ENCODE data around the gene MLLT10. TPM values are rescaled to one million over a fixed set of nuclear protein-coding genes. Genes with fewer than 3 reads are reported as not detected.

Gene MLLT10
- total and polyA plus RNA-seq, 2 donors (not counting 3 experiments of a cell fraction or from before 2014, with no cell fraction given) = 35.4 to 54.0 TPM

DNA sequence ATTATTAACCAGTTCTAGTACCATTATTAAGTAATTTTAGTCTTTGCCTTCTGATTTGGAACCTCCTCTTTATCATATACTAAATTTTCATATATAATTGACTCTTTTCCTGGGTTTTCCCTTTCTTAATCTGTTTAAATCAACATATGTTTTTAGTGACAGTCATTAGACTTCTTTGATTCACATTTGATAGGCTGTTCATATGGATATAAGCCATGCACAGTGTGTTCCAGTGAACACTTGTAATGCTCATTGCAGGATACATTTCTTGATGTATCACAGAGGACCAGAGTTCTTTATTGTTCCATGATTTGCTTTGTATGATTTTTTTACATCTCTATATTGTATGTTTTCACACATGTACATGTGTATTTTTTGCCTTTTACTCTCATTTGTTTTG lies 114.0 kb downstream of the MLLT10 start:
- H3K79me2 ChIP-seq (ENCODE audit: control insufficient read depth, insufficient read depth, low read length) = peaks cover 35% of the 10 kb centered on the region
- dilution Hi-C loops (cut with MboI; ENCODE audit: extremely low pct_ligation_motif_present, low sequenced_read_pairs) (no loop called here), intact Hi-C loops (cut with micrococcal nuclease) (no loop called here)
- no peaks in the 10 kb centered on the region for H3K27me3 ChIP-seq (ENCODE audit: control insufficient read depth in 2 of 2, insufficient read depth in 2 of 2, low read length in 2 of 2)
- no peak overlapping the region for H3K4me3 ChIP-seq (replicated peaks in 1 of 3; ENCODE audit: insufficient read depth in 1 of 3, low read depth in 1 of 3, low read length in 3 of 3)
- no peaks in the 10 kb centered on the region for H3K4me1 ChIP-seq (ENCODE audit: control insufficient read depth, extremely low read depth, insufficient read depth, low read length)
- no peak for DNase-seq (ENCODE audit: low read depth, low spot score)
- H3K9me1 ChIP-seq (replicated peaks; ENCODE audit: control insufficient read depth, extremely low read depth, insufficient read depth, low read length) = no peaks in the 10 kb centered on the region
- H3K4me2 ChIP-seq (ENCODE audit: insufficient read depth, low read length) = no peak overlapping the region
- no TSS peak for BruUV-seq (replicated peaks)
- no peak overlapping the region for H3K27ac ChIP-seq (ENCODE audit: insufficient read depth, low read depth, low read length)
- FAIRE-seq = no peak
- TF ChIP-seq GATA2 (IDR thresholded peaks at IDR 0.05; ENCODE audit: insufficient read depth, insufficient read length, low read depth, low read length) (no peak), JUN (IDR thresholded peaks at IDR 0.05; ENCODE audit: borderline replicate concordance, insufficient read depth, insufficient read length, low read depth) (no peak), EZH2 (IDR thresholded peaks at IDR 0.05; ENCODE audit: borderline replicate concordance, low read depth, low read length, severe bottlenecking) (no peak), POLR2AphosphoS5 (IDR thresholded peaks at IDR 0.05; ENCODE audit: insufficient read depth, low read depth, low read length) (no peak), FOS (IDR thresholded peaks at IDR 0.05; ENCODE audit: borderline replicate concordance, insufficient read depth, low read length) (no peak), MYC (IDR thresholded peaks at IDR 0.05; ENCODE audit: low read depth, low read length) (no peak), CTCF (IDR thresholded peaks at IDR 0.05; ENCODE audit: extremely low read depth in 1 of 2, insufficient read depth in 1 of 2, low read depth in 1 of 2, low read length in 2 of 2) (no peak), POLR2A (IDR thresholded peaks at IDR 0.05; ENCODE audit: low read depth, low read length) (no peak), MAX (IDR thresholded peaks at IDR 0.05; ENCODE audit: insufficient read depth, insufficient read length) (no peak)
- no peak overlapping the region for H2AFZ ChIP-seq (ENCODE audit: low read depth, low read length)
- ChIA-PET CTCF (interaction anchor here (1.7 kb wide), 1 partner anchor 11 kb away, joined by 3 read pairs; no protein-coding TSS in a partner anchor), POLR2A (no interaction called here)
- peaks cover 0 to 1% of the 10 kb centered on the region in 2 experiments for H3K36me3 ChIP-seq (ENCODE audit: control insufficient read depth in 2 of 2, extremely low read depth in 1 of 2, insufficient read depth in 2 of 2, low read length in 2 of 2)
- H3K9ac ChIP-seq (replicated peaks; ENCODE audit: extremely low read depth, insufficient read depth, low read length) = no peak overlapping the region
- H3K9me3 ChIP-seq (replicated peaks; ENCODE audit: control insufficient read depth, insufficient read depth, low read length) = no peaks in the 10 kb centered on the region
- no peaks in the 10 kb centered on the region for H4K20me1 ChIP-seq (replicated peaks; ENCODE audit: control insufficient read depth, extremely low read depth, insufficient read depth, low read length)

Measured in endothelial cell of umbilical vein (primary cell).